Measurements from ENCODE around the gene SEMA3F.

Gene SEMA3F

GRCh38 chr3:50136714-50137405, 18.3 kb upstream of the SEMA3F start:
- Histone ChIP-seq H3K4me1 (ENCODE audit: control insufficient read depth, insufficient read depth, low read length) (no peaks in the 10 kb centered on the region), H3K9ac (ENCODE audit: low read length) (no peak overlapping the region), H3K36me3 (ENCODE audit: control insufficient read depth, insufficient read depth, low read length) (no peaks in the 10 kb centered on the region), H3K27ac (ENCODE audit: low read depth, low read length) (no peak overlapping the region), H3K4me3 (ENCODE audit: low read length) (no peak overlapping the region), H3K27me3 (ENCODE audit: control insufficient read depth, insufficient read depth, low read length) (no peaks in the 10 kb centered on the region)

- Histone ChIP-seq H3K9ac (ENCODE audit: low read length) (no peak overlapping the region), H3K27me3 (ENCODE audit: control insufficient read depth, insufficient read depth, low read length) (no peaks in the 10 kb centered on the region), H3K4me1 (ENCODE audit: control insufficient read depth, insufficient read depth, low read length) (no peaks in the 10 kb centered on the region), H3K36me3 (ENCODE audit: control insufficient read depth, insufficient read depth, low read length) (no peaks in the 10 kb centered on the region), H3K4me3 (ENCODE audit: low read length) (no peak overlapping the region), H3K27ac (ENCODE audit: low read depth, low read length) (no peak overlapping the region)
Measured at GRCh38 chr3:50137531-50137930, 17.6 kb upstream of the SEMA3F start.

DNA sequence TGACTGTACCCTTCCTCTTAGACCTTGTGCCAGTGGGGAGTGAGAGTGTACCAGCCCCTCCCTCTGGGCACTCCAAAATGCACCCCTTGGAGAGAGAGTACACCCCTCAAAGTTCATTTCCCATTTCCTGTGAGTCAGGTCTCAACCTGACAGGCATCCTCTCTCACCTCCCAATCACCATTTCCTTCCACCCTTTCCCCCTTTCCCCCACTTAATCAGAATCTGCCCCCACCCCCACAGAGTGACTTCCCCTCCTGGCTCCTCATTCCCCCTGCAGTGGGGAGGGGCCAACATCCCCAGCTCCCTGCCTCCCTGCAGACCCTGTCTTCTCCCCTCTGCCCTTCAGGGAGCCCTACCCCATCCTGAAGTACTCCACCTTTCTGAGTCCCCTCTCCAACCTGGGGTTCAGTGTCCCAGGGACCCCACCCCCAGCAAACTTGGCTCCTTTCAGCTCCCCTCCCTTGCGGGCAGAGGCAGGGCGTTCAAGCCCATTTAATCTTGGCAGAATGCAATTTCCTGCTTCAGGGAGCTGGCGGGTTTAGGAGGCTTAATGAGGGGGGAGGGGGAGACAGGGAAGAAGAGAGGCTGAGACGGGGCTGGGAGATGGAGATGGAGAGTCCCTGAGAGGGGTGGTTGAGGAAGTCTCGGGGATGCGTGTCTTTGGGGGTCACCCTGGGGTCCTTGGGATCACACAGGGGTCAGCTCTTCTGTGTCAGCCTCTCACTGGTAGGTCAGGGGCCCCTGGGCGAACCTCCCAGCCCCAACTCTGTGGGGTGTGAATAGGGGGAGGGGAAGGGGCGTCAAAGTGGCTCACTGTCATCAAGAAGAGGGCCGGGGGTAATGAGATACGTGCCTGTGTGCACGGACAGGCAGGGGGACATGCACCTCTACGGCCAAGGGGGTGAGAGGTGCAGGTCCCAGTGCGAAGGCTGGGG, 16.6 kb upstream of the SEMA3F start:
- Histone ChIP-seq H3K27me3 (ENCODE audit: control insufficient read depth, insufficient read depth, low read length) (no peaks in the 10 kb centered on the region), H3K4me1 (ENCODE audit: control insufficient read depth, insufficient read depth, low read length) (no peaks in the 10 kb centered on the region), H3K27ac (ENCODE audit: low read depth, low read length) (no peak overlapping the region), H3K4me3 (ENCODE audit: low read length) (no peak overlapping the region), H3K36me3 (ENCODE audit: control insufficient read depth, insufficient read depth, low read length) (no peaks in the 10 kb centered on the region), H3K9ac (ENCODE audit: low read length) (no peak overlapping the region)

- Histone ChIP-seq H3K36me3 (ENCODE audit: control insufficient read depth, insufficient read depth, low read length) (no peaks in the 10 kb centered on the region), H3K27me3 (ENCODE audit: control insufficient read depth, insufficient read depth, low read length) (no peaks in the 10 kb centered on the region), H3K9ac (ENCODE audit: low read length) (no peak overlapping the region), H3K27ac (ENCODE audit: low read depth, low read length) (no peak overlapping the region), H3K4me3 (ENCODE audit: low read length) (no peak overlapping the region), H3K4me1 (ENCODE audit: control insufficient read depth, insufficient read depth, low read length) (no peaks in the 10 kb centered on the region)
Measured at GRCh38 chr3:50139308-50139707, 15.8 kb upstream of the SEMA3F start.

GRCh38 chr3:50139718-50140423, 15.3 kb upstream of the SEMA3F start:
- no peak overlapping the region for H3K4me3 ChIP-seq (ENCODE audit: low read length)
- no peaks in the 10 kb centered on the region for H3K4me1 ChIP-seq (ENCODE audit: control insufficient read depth, insufficient read depth, low read length)
- no peak overlapping the region for H3K27ac ChIP-seq (ENCODE audit: low read depth, low read length)
- no peaks in the 10 kb centered on the region for H3K27me3 ChIP-seq (ENCODE audit: control insufficient read depth, insufficient read depth, low read length)
- no peak overlapping the region for H3K9ac ChIP-seq (ENCODE audit: low read length)
- no peaks in the 10 kb centered on the region for H3K36me3 ChIP-seq (ENCODE audit: control insufficient read depth, insufficient read depth, low read length)

DNA sequence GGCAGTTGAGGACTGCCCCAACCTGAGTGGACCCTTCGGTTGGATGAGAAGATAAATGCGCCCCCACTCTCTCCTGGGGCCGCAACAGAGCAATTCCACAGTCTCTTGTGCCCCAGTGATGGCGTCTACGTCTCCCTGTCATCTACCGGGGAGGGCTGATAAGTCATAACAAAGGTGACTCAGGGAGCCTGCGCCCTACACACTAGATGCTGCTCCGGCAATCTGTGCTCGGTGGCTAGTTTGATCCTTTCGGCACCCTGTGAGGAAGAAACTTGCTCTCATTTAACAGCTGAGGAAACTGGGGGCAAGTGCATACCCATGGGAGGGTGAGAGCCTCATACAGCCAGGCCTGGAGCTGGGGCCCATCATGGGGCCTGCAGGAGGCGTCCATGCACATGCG, 14.1 kb upstream of the SEMA3F start:
- H3K4me1 ChIP-seq (ENCODE audit: control insufficient read depth, insufficient read depth, low read length): no peaks in the 10 kb centered on the region
- no peak overlapping the region for H3K27ac ChIP-seq (ENCODE audit: low read depth, low read length)
- H3K4me3 ChIP-seq (ENCODE audit: low read length): no peak overlapping the region
- no peak overlapping the region for H3K9ac ChIP-seq (ENCODE audit: low read length)
- H3K27me3 ChIP-seq (ENCODE audit: control insufficient read depth, insufficient read depth, low read length): no peaks in the 10 kb centered on the region
- no peaks in the 10 kb centered on the region for H3K36me3 ChIP-seq (ENCODE audit: control insufficient read depth, insufficient read depth, low read length)

- Histone ChIP-seq H3K4me1 (ENCODE audit: control insufficient read depth, insufficient read depth, low read length) (no peaks in the 10 kb centered on the region), H3K27me3 (ENCODE audit: control insufficient read depth, insufficient read depth, low read length) (no peaks in the 10 kb centered on the region), H3K27ac (ENCODE audit: low read depth, low read length) (no peak overlapping the region), H3K36me3 (ENCODE audit: control insufficient read depth, insufficient read depth, low read length) (no peaks in the 10 kb centered on the region), H3K4me3 (ENCODE audit: low read length) (no peak overlapping the region), H3K9ac (ENCODE audit: low read length) (no peak overlapping the region)
Measured at GRCh38 chr3:50146316-50146901, 8.7 kb upstream of the SEMA3F start.

GRCh38 chr3:50147016-50147415, 8.1 kb upstream of the SEMA3F start:
- H3K4me3 ChIP-seq (ENCODE audit: low read length): no peak overlapping the region
- no peak overlapping the region for H3K27ac ChIP-seq (ENCODE audit: low read depth, low read length)
- no peaks in the 10 kb centered on the region for H3K4me1 ChIP-seq (ENCODE audit: control insufficient read depth, insufficient read depth, low read length)
- H3K9ac ChIP-seq (ENCODE audit: low read length): no peak overlapping the region
- H3K36me3 ChIP-seq (ENCODE audit: control insufficient read depth, insufficient read depth, low read length): no peaks in the 10 kb centered on the region
- H3K27me3 ChIP-seq (ENCODE audit: control insufficient read depth, insufficient read depth, low read length): no peaks in the 10 kb centered on the region

DNA sequence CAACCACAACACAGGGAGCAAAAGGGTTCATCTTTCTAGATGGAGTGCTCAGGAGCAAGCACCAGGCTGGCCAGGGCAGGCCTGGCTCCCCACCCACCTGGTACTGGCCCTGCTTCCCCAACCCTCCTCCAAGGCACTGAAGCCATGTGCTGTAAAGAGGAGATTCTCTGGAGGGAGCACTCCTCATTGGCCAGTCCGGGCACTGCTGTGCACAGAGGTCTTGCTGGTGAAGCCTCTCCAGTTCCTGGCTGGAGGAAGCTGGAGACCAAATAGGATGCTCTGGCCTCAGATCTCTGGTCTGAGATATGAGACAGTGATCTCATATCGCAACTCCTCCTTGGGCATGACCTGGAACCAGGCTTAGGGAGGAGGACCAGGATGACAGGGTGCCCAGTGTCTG, 7.7 kb upstream of the SEMA3F start:
- no peaks in the 10 kb centered on the region for H3K4me1 ChIP-seq (ENCODE audit: control insufficient read depth, insufficient read depth, low read length)
- no peak overlapping the region for H3K4me3 ChIP-seq (ENCODE audit: low read length)
- no peaks in the 10 kb centered on the region for H3K27me3 ChIP-seq (ENCODE audit: control insufficient read depth, insufficient read depth, low read length)
- no peak overlapping the region for H3K9ac ChIP-seq (ENCODE audit: low read length)
- no peaks in the 10 kb centered on the region for H3K36me3 ChIP-seq (ENCODE audit: control insufficient read depth, insufficient read depth, low read length)
- H3K27ac ChIP-seq (ENCODE audit: low read depth, low read length): no peak overlapping the region

- no peak overlapping the region for H3K4me3 ChIP-seq (ENCODE audit: low read length)
- H3K27ac ChIP-seq (ENCODE audit: low read depth, low read length): no peak overlapping the region
- H3K4me1 ChIP-seq (ENCODE audit: control insufficient read depth, insufficient read depth, low read length): no peaks in the 10 kb centered on the region
- H3K27me3 ChIP-seq (ENCODE audit: control insufficient read depth, insufficient read depth, low read length): no peaks in the 10 kb centered on the region
- H3K9ac ChIP-seq (ENCODE audit: low read length): no peak overlapping the region
- H3K36me3 ChIP-seq (ENCODE audit: control insufficient read depth, insufficient read depth, low read length): no peaks in the 10 kb centered on the region
Measured at GRCh38 chr3:50147861-50148260, 7.3 kb upstream of the SEMA3F start.

- Histone ChIP-seq H3K27ac (ENCODE audit: low read depth, low read length) (no peak overlapping the region), H3K4me1 (ENCODE audit: control insufficient read depth, insufficient read depth, low read length) (no peaks in the 10 kb centered on the region), H3K9ac (ENCODE audit: low read length) (no peak overlapping the region), H3K4me3 (ENCODE audit: low read length) (no peak overlapping the region), H3K27me3 (ENCODE audit: control insufficient read depth, insufficient read depth, low read length) (no peaks in the 10 kb centered on the region), H3K36me3 (ENCODE audit: control insufficient read depth, insufficient read depth, low read length) (no peaks in the 10 kb centered on the region)
Measured at GRCh38 chr3:50150404-50150750, 4.7 kb upstream of the SEMA3F start.

Data from rectal smooth muscle tissue (tissue), 1 donor.